Adrenal gland (tissue), 5 donors: Measurements from ENCODE around the gene PCDH9.

Experiments
- CTCF ChIP-seq, 6 experiments: fragments of 450-650 bp in 4 of 6; fragments of 200-600 bp in 2 of 6; sonication (generic) in 1 of 6; IDR thresholded peaks; 1 replicate in 5 of 6; 2 replicates in 1 of 6; pipeline versions ENCODE4 v1.5.1 to v1.8.0; 2016 to 2021; ENCODE audit warnings: antibody characterized with exemption in 6 of 6, mild to moderate bottlenecking in 2 of 6, moderate library complexity in 1 of 6
- POLR2A ChIP-seq, 2 donors: fragments of 450-650 bp; IDR thresholded peaks; one replicate each; pipeline ENCODE4 v1.6.1; 2017; ENCODE audit warnings: antibody characterized with exemption in 2 of 2, mild to moderate bottlenecking in 2 of 2, moderate library complexity in 1 of 2
- donor health status: DM: no; HTN: no; CAD: no.

GRCh38 chr13:66513728-66514127 is 716.4 kb downstream of the PCDH9 start:
- TF ChIP-seq CTCF (IDR thresholded peaks at IDR 0.05): no peak
- TF ChIP-seq POLR2A (IDR thresholded peaks at IDR 0.05): no peak
